SW 1271 (cell line): ENCODE results near the gene CCDC124.

Source experiments
- DNase-seq, 2 experiments: peaks; one replicate each; lab custom pipeline; 2025; lab: John Stamatoyannopoulos, UW

Gene CCDC124

GRCh38 chr19:17953869-17954268 is 21.1 kb downstream of the CCDC124 start:
- peak in 1 of 2 experiments; percentile 19 for DNase-seq

GRCh38 chr19:17954401-17954800 is 21.6 kb downstream of the CCDC124 start:
- no peak for DNase-seq

- DNase-seq, result no peak
These were observed 24.5 kb downstream of the CCDC124 start for GRCh38 chr19:17957149-17957849.

GRCh38 chr19:17957885-17958284 is 25.1 kb downstream of the CCDC124 start:
- DNase-seq, result no peak

GRCh38 chr19:17963936-17964691 is 31.3 kb downstream of the CCDC124 start:
- DNase-seq, result no peak

- DNase-seq, result no peak
These were observed 32.7 kb downstream of the CCDC124 start for GRCh38 chr19:17965370-17966128.

GRCh38 chr19:17966129-17966483 is 33.3 kb downstream of the CCDC124 start:
- DNase-seq, result no peak

GRCh38 chr19:17966550-17967256 is 33.9 kb downstream of the CCDC124 start, which contains the start of gene KCNN1:
Gene KCNN1, plus strand, starts transcription at chr19:17967107. Its CDS starts 6,782 bp downstream, at chr19:17973889.
- DNase-seq, result no peak

GRCh38 chr19:17967257-17968051 is 34.6 kb downstream of the CCDC124 start:
- no peak for DNase-seq

- DNase-seq, result no peak
These were observed 35.5 kb downstream of the CCDC124 start for GRCh38 chr19:17968362-17968761.

GRCh38 chr19:17969096-17969792 is 36.4 kb downstream of the CCDC124 start:
- DNase-seq, result no peak

- DNase-seq, result no peak
These were observed 39.4 kb downstream of the CCDC124 start for GRCh38 chr19:17972230-17972629.

GRCh38 chr19:17973759-17974158 is 40.9 kb downstream of the CCDC124 start:
- DNase-seq, result no peak

- no peak for DNase-seq
These were observed 41.7 kb downstream of the CCDC124 start for GRCh38 chr19:17974551-17974950.

GRCh38 chr19:17975032-17975431 is 42.2 kb downstream of the CCDC124 start:
- DNase-seq, result no peak

- no peak for DNase-seq
These were observed 44.2 kb downstream of the CCDC124 start for GRCh38 chr19:17977021-17977420.

- DNase-seq, result no peak
These were observed 44.7 kb downstream of the CCDC124 start for GRCh38 chr19:17977488-17977887.

- DNase-seq, result no peak
These were observed 48.8 kb downstream of the CCDC124 start for GRCh38 chr19:17981611-17982010.

- no peak for DNase-seq
These were observed 49.6 kb downstream of the CCDC124 start for GRCh38 chr19:17982430-17982829.

- DNase-seq, result peak in 1 of 2 experiments; percentile 9
These were observed 52.4 kb downstream of the CCDC124 start for GRCh38 chr19:17985037-17985818.
